DMS 273 (cell line): ENCODE data around the gene MYO5C.

Experiments
- DNase-seq: peaks from one replicate; lab custom pipeline; 2025; ENCODE audit not compliant: unreplicated experiment; lab: John Stamatoyannopoulos, UW

MYO5C gene

DNA sequence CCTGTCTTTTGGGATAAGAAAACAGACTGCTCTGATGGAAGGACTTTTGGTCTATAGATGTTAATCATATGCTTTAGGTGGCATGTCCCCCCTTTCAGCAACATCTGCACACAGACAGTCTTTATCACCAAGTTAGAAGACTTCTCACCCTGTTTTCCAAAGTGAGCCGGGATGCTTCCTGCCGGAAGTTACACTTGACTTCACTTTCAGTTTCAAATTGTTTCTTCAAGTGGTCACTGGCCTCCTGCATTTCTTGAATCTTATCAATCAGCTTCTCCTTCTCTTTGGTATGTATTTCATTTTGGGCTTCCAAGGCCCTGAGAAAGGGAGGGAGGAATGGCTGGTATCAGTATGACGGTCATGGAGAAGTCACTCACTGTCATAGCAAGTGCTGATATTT, 77.2 kb downstream of the MYO5C start:
- no peak for DNase-seq

- no peak for DNase-seq
These were observed 78.4 kb downstream of the MYO5C start for GRCh38 chr15:52217186-52217585.

GRCh38 chr15:52214553-52214952, 81.1 kb downstream of the MYO5C start:
- DNase-seq, result no peak

DNA sequence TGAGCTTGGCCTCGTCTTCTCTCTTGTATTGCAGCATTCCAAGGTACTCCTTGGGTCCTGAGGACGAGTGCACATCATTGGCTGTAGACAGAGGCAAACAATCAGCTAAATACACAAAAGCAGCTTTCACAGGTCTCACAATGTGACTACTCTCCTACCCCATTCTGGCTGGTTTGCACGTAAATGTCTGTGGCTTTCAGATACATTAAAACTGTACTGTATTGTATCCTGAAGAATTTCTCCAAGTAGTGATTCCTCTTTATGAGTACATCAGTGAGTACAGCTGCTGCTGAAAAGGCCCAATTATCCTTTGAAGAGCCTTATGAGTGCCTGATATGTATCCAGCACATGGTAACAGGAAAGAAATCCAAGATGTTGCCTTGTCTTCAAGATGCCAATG, 82.4 kb downstream of the MYO5C start:
- no peak for DNase-seq

- DNase-seq, result peak; percentile 69
These were observed 87.2 kb downstream of the MYO5C start for GRCh38 chr15:52208306-52208946.

DNA sequence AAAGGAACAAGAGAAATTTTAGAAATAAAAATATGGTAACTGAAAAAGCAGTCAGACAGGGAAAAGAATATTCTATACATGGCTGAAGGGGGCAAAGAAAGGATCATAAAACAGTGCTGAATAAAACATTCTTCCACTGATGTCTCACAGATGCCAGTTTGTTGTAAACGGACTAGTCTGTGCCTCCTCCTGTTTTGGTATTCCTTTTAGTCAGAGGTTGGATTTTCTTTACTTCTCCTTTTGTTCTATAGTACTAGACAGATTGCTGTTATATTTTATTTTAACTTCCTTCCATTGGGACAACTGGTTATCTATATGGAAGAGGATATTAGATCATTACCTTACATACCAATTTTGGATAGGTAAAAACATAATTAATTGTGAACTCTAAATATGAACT, 88.4 kb downstream of the MYO5C start:
- no peak for DNase-seq

DNA sequence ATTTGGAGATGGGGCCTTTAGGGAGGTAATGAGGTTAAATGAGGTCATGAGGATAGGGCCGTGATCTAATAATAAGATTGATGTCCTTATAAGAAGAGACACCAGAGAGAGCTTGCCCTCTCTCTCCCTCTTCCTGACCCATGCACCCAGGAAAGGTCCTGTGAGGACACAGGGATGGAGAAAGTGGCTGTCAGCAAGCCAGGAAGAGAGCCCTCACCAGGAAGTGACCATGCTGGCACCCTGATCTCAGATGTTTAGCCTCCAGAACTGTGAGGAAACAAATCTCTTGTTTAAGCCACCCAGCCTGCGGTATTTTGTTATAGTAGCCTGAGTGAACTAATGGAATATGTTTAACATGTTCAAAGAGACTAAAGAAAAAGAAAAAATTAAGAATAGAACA, 89.2 kb downstream of the MYO5C start:
- no peak for DNase-seq

GRCh38 chr15:52204657-52205056, 90.9 kb downstream of the MYO5C start:
- no peak for DNase-seq

DNA sequence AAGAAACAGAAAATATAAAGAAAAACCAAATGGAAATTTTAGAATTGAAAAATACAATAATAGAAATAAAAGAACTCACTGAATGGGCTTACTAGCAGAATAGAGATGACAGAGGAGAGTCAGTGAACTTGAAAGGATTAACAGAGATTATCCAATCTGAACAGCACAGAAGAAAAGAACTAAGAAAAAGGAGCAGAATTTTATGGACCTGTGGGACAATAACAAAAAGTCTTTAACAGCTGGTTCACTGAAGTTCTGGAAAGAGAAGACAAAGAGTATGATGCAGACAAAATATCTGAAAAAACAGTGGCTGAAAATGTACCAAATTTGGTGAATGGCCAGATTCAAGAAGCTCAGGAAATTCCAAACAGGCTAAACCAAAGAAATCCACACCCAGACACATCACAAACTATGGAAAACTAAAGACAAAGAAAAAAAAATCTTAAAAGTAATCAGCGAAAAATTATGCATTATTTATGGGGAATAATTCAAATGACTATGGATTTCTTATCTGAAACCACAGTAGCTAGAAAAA, 94.7 kb downstream of the MYO5C start:
- no peak for DNase-seq

GRCh38 chr15:52199271-52199670, 96.3 kb downstream of the MYO5C start:
- no peak for DNase-seq

GRCh38 chr15:52196891-52197290, 98.7 kb downstream of the MYO5C start:
- DNase-seq, result no peak

GRCh38 chr15:52193791-52194190, 101.8 kb downstream of the MYO5C start:
- no peak for DNase-seq

- no peak for DNase-seq
These were observed 102.3 kb downstream of the MYO5C start for GRCh38 chr15:52193321-52193720.

- peak; percentile 82 for DNase-seq
These were observed 104.4 kb downstream of the MYO5C start, which contains the start of gene GNB5 for GRCh38 chr15:52191207-52191606. GNB5 (minus strand) TSS chr15:52191392; CDS start chr15:52184676, 6,716 bp downstream.

DNA sequence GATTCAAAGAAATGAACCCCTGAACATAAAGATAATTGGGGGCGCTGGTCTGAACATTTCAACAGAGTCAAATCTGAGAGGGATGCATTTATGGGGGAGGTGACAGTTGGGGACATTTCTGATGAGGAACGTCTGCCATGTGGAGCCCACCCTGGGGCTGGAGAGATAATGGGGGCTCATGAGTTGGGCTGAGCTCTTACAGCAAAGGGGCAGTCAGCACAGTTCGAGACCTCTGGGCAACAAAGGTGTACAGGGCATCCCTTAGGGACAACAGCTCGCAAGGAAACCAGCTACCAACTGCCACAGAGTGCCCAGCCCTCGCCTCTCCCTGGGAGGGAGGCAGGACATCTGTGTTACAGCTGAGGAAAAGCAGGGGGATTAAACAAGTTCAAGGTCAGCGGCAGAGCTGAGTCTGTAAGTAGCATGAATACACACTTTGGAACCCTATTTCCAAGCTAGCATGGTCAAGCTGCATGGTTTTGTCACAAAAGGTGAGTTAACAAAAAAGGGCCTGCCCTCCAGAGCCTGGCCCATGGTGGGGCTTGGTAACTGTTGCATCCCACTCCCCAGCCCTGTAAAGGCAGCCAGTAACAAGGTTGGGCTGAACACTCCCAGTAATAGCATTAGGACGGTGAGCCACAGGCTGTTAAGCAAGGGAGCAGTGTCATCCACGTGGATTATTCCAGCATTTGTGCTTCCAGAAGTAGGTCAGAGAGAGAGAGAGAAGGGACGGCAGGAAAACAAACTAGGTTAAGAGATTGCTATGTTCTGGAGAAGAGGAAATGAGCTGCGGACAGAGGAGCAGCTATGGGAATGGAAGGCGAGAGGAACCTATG, 108.7 kb downstream of the MYO5C start:
- no peak for DNase-seq

DNA sequence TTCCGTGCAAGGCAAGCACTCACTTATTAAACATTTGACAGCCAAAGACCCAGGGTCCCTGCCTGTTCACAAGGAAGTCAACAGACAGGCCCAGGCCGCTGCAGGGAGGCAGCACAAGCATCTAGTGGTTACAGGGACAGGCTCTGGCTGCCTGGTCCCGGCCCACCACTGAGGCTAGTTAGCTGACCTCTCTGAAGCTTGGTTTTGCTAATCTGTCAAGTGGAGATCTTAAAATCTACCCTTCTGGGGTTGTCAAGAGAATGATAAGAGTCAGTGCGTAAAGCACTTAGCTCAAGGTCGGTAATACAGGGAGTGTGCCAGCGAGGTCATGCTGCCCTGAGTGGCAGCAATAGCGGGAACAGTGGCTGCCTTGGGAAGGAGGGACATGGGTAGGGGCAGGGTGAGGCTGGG, 110.4 kb downstream of the MYO5C start:
- DNase-seq, result no peak

GRCh38 chr15:52184721-52185120, 110.9 kb downstream of the MYO5C start:
- DNase-seq, result no peak

DNA sequence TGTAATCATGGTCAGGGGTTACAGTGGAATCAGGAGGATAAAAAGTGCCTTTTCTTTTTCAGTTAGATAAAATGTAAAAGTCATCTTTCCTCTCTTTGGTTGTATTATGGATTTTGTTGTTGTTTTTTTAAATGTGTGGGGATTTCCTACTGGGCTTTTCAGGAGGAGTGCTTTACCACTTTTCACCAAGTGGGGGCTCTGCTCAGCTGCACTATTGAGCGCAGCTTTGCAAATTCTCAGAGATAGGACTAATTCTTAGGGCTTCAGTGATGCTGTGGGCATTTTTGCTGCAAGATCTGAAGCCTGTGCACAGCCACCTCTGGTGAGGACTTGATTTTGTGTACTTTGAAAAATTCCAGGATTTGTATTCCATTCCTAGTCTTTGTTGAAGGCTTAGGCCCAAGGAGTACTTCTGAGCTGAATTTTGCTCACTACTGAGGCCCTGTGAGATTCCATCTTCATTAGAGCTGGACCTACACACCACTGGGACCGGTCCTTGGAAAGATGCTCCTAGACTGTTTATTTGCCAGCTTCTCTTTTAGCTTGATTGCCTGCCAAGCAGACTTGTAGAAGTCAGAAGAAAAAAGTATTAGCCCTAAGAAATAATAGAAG, 111.9 kb downstream of the MYO5C start:
- peak; percentile 9 for DNase-seq

DNA sequence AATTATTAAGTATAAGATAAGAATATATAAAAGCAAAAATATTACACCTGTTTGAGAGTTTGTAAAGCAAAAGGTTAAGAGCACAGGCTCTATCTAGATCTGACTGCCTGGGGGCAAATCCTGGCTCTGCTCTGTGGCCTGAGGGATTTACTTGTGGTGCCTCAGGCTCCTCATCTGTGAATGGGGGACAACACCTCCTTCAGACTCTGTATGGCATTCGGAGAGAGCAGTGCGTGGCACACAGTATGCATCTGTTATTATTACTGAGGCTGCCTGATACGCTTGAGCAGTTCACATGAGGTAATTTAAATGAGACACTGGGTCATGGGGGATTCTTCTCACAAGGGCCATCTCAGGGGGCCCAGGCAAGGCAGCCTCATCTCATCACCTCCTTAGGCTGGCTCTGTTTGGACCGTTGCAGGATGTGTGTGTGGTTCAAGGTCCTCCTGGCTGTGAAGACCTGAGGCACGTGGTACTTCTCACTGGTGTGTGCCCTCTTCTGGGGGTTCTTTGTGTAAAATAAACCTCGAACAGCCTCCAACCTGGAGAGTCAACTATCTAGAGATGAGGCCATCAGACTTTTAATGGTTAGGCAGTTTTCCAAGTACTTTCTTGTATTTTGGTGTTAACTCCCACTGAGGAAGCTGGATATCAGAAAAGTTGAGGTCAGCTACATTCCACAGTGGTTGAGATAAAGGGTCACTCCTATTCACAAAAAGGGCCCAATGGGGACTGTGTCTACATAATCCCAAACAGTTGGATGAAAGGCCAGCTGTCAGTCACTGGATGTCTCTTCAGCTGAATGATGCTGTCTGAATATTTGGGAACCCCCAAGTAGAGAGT, 113.4 kb downstream of the MYO5C start:
- DNase-seq, result no peak

DNA sequence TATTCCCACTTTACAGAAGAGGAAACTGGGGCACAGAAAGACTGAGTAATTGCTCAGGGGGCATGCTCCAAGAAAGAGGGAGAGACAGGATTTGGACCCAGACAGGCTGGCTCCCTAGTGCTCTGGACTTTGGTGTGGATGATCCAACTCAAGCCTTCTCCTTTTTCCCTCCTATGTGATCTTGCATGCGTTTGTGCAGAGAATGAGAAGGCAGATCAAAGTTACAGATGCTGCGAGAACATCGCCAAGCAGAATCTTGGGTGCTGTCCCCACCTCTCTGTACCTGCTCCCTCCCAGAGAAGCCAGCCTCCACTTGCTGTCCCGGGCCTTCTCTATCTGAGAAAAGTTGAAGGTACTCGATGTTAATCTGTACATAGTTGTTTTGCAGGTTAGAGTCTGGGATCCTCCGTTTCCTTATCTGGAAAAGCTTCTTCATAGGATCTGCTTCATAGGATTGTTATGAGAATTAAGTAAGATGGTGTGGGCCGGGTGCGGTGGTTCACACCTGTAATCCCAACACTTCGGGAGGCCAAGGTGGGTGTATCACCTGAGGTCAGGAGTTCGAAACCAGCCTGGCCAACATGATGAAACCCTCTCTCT, 114.7 kb downstream of the MYO5C start:
- no peak for DNase-seq
